HG02885 (cell line): Measurements from ENCODE around the gene FCF1.
"Not testable (repeated sequence)": the region's sequence is repeated elsewhere in the genome, so short reads cannot be mapped to it uniquely, and the experiment has no call there.

Source experiments
- ATAC-seq: cut with Tn5 transposase; IDR thresholded peaks from one replicate; pipeline ENCODE4 v1.9.1; 2021; ENCODE audit warnings: mild to moderate bottlenecking; ENCODE audit not compliant: unreplicated experiment, poor library complexity

The FCF1 gene

GRCh38 chr14:74697976-74698375 is 15.0 kb upstream of the FCF1 start:
- ATAC-seq, result no peak

- ATAC-seq, result no peak
These were observed 14.5 kb upstream of the FCF1 start for GRCh38 chr14:74698465-74698864.

- ATAC-seq, result no peak
These were observed 10.7 kb upstream of the FCF1 start for GRCh38 chr14:74702293-74702692.

- ATAC-seq, result no peak
These were observed 9.9 kb upstream of the FCF1 start for GRCh38 chr14:74703043-74703442.

- ATAC-seq, result no peak
These were observed 8.3 kb upstream of the FCF1 start for GRCh38 chr14:74704656-74705055.

- ATAC-seq, result no peak
These were observed 7.1 kb upstream of the FCF1 start for GRCh38 chr14:74705613-74706500.

- no peak for ATAC-seq
These were observed 2.5 kb upstream of the FCF1 start for GRCh38 chr14:74710480-74710879.

GRCh38 chr14:74711651-74712050 is 1.3 kb upstream of the FCF1 start:
- no peak for ATAC-seq

GRCh38 chr14:74713395-74713735 is 421 bp downstream of the FCF1 start:
- ATAC-seq, result no peak

- no peak for ATAC-seq
These were observed 7.6 kb downstream of the FCF1 start for GRCh38 chr14:74720526-74720925.

- no peak for ATAC-seq
These were observed 10.2 kb downstream of the FCF1 start for GRCh38 chr14:74723134-74723533.

GRCh38 chr14:74732387-74732786 is 19.4 kb downstream of the FCF1 start:
- ATAC-seq, result no peak

GRCh38 chr14:74733221-74733620 is 20.3 kb downstream of the FCF1 start:
- no peak for ATAC-seq

GRCh38 chr14:74735125-74735524 is 22.2 kb downstream of the FCF1 start:
- no peak for ATAC-seq

- ATAC-seq, result no peak
These were observed 24.9 kb downstream of the FCF1 start for GRCh38 chr14:74737753-74738325.

GRCh38 chr14:74739293-74740030 is 26.5 kb downstream of the FCF1 start:
- no peak for ATAC-seq

- ATAC-seq, result no peak
These were observed 34.3 kb downstream of the FCF1 start for GRCh38 chr14:74747237-74747636.

- no peak for ATAC-seq
These were observed 41.2 kb downstream of the FCF1 start for GRCh38 chr14:74754157-74754556.

GRCh38 chr14:74754899-74755298 is 42.0 kb downstream of the FCF1 start:
- ATAC-seq, result no peak

GRCh38 chr14:74756326-74756725 is 43.4 kb downstream of the FCF1 start:
- no peak for ATAC-seq

- ATAC-seq, result not testable (repeated sequence)
These were observed 45.6 kb downstream of the FCF1 start for GRCh38 chr14:74758505-74758904.
